Stimulated activated CD8-positive, alpha-beta memory T cell treated with anti-CD3 and anti-CD28 coated beads, Interleukin-15, amount 100 ng/mL, for 24 hours (primary cell): Measurements from ENCODE around the gene TBC1D3.
"Not testable (repeated sequence)": the region's sequence is repeated elsewhere in the genome, so short reads cannot be mapped to it uniquely, and the experiment has no call there.

ENCODE experiments used
- DNase-seq: peaks from one replicate; pipeline ENCODE4 v3.0.0-alpha.2; 2020; ENCODE audit warnings: low read depth

TBC1D3 gene

GRCh38 chr17:38192455-38192854 is at the start of gene TBC1D3:
Gene TBC1D3, minus strand, starts transcription at chr17:38192555. Its CDS starts 1,526 bp downstream, at chr17:38191029.
- not testable (repeated sequence) for DNase-seq

- not testable (repeated sequence) for DNase-seq
Observed at GRCh38 chr17:38232790-38233189, 40.4 kb upstream of the TBC1D3 start.

GRCh38 chr17:38225844-38226495 is 33.6 kb upstream of the TBC1D3 start:
- DNase-seq = not testable (repeated sequence)

- DNase-seq = not testable (repeated sequence)
Observed at GRCh38 chr17:38220867-38221266, 28.5 kb upstream of the TBC1D3 start.

- not testable (repeated sequence) for DNase-seq
Observed at GRCh38 chr17:38200271-38200670, 7.9 kb upstream of the TBC1D3 start.

- not testable (repeated sequence) for DNase-seq
Observed at GRCh38 chr17:38134860-38135259, 57.5 kb downstream of the TBC1D3 start.
